ENCODE measurements around the gene GRID1.

GRID1 gene

GRCh38 chr10:86356296-86356695, 10.3 kb downstream of the GRID1 start:
- no peak for DNase-seq (ENCODE audit: low read depth)
- TF ChIP-seq, protein P1, sequence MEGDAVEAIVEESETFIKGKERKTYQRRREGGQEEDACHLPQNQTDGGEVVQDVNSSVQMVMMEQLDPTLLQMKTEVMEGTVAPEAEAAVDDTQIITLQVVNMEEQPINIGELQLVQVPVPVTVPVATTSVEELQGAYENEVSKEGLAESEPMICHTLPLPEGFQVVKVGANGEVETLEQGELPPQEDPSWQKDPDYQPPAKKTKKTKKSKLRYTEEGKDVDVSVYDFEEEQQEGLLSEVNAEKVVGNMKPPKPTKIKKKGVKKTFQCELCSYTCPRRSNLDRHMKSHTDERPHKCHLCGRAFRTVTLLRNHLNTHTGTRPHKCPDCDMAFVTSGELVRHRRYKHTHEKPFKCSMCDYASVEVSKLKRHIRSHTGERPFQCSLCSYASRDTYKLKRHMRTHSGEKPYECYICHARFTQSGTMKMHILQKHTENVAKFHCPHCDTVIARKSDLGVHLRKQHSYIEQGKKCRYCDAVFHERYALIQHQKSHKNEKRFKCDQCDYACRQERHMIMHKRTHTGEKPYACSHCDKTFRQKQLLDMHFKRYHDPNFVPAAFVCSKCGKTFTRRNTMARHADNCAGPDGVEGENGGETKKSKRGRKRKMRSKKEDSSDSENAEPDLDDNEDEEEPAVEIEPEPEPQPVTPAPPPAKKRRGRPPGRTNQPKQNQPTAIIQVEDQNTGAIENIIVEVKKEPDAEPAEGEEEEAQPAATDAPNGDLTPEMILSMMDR (IDR thresholded peaks at IDR 0.05; ENCODE audit: control insufficient read depth, extremely low read depth, insufficient read depth) = no peak
- no peak overlapping the region for H3K4me3 ChIP-seq (ENCODE audit: low read depth, low read length)

DNA sequence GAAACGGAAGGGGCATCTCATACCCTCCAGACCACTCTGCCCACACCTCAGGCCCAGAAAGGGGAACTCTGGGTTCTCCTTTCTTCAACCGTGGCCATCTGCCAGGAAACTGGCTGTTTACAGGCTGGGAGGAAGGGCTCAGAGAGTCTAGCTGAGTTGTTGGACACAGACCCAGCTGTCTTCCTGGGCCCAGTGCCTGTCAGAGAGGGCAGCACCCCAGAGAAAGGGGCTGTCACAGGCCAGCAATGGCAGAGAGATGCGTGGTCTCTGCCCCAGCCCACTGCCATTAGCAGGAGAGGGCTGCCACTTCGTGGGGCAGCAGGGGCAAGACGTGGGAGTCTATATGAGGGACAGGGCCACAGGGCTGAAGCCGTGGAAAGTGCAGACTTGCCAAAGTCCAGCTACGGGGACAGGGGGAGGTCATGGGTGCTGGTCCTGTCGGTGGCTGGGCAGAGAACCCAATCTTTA, 11.0 kb downstream of the GRID1 start:
- no peak overlapping the region for H3K4me3 ChIP-seq (ENCODE audit: low read depth, low read length)
- TF ChIP-seq, protein P1 (IDR thresholded peaks at IDR 0.05; ENCODE audit: control insufficient read depth, extremely low read depth, insufficient read depth) = no peak
- no peak for DNase-seq (ENCODE audit: low read depth)

DNA sequence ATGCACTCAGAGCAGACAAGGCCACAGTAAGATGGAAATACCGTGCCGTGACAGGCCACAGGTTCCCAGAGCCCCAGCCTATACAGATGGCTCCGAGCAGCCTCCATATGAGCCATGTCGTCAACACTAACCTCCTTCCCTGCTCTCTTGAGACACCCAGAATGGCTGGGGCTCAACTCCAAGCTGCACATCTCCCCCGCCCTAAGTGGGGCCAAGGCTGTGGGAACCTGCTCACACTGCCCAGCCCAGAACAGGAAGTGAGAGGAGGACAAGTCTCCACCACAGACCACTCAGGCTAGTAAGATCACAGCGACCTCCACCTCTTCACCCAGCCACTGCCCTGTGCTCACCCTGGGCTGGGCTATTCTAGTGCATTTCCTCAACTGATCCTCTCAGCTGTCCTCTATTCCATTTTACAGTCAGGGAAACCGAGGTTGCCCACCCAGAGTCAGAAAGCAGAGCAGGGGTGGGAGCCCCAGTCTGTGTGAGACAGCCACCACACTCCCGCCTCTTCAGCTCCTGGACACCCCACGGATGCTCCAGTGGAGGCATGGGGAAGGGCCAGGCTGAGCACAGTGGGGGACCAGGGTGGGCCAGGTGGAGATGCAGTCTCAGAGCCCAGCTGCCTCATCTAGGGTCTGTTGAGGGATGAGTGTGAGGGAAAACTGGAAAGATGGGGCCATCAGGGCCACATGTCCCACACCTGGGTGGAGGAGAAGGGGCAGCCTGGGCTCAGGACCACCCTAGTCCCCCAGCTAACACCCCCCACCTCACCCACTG, 11.6 kb downstream of the GRID1 start:
- no peak for DNase-seq (ENCODE audit: low read depth)
- TF ChIP-seq, protein P1 (IDR thresholded peaks at IDR 0.05; ENCODE audit: control insufficient read depth, extremely low read depth, insufficient read depth) = no peak
- H3K4me3 ChIP-seq (ENCODE audit: low read depth, low read length) = no peak overlapping the region

DNA sequence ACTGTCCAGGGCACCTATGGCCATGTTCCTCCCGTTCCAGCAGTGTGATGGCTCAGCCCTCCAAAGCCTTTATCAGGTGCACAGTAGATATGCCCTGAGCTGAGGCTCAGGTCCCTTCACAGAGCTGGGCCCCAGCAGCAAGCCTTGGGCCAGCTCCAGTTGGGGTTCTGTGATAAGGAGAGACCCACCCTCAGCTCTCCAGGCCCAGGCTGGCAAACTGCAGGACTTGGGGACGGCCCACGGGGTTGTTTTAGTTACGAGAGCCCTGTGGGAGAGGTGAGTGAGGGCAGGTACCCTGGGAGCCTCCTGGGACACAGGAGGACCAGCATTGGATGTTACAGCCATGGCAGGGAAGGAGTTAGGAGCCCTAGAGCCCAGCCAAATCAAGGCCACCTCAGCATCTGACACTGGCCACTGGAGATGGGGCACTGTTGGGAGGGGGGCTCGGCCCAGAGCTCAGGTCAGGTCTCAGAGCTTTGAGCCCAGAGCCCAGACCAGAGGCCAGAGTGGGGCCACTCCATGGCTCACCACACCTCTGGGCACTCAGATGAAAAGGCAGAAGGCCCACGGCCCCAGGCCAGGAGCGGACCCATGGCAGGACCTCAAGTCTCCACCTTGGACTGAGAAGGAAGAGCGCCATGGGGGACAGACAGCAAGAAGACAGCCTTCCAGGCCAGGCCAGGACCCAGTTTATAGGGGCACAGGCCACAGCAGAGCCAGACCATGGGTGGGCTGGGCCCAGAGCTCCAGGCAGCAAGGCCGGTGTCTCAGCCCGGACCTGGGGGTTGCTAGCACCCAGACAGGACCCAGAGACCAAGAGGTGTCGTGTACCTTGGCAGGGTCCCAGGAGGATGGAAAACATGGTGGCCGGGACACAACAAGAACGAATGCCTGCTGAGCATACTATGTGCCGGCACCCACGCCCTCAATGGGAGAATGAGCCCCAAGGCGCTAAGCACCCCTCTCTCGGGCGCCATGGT, 12.8 kb downstream of the GRID1 start:
- TF ChIP-seq, protein P1 (IDR thresholded peaks at IDR 0.05; ENCODE audit: control insufficient read depth, extremely low read depth, insufficient read depth) = no peak
- H3K4me3 ChIP-seq (ENCODE audit: low read depth, low read length) = no peak overlapping the region
- no peak for DNase-seq (ENCODE audit: low read depth)

DNA sequence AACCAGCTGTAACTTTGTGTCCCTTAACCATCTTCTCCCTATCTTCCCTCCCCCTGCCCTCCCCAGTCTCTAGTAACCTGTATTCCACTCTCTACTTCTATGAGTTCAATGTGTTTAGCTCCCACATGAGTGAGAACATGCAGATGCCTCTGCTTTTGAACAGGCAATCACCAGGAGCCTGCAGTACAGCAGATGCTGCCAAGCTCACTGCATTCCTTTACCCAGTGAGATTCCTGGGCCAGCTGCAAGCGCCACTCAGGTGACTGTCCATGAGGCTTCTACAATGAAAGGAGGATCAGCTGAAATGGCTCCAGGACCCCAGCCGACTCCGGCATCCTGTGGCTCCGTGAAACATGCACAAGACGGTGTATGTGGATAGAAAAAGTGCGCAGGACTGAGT, 15.7 kb downstream of the GRID1 start:
- TF ChIP-seq, protein P1 (IDR thresholded peaks at IDR 0.05; ENCODE audit: control insufficient read depth, extremely low read depth, insufficient read depth) = no peak
- no peak for DNase-seq (ENCODE audit: low read depth)
- H3K4me3 ChIP-seq (ENCODE audit: low read depth, low read length) = no peak overlapping the region

DNA sequence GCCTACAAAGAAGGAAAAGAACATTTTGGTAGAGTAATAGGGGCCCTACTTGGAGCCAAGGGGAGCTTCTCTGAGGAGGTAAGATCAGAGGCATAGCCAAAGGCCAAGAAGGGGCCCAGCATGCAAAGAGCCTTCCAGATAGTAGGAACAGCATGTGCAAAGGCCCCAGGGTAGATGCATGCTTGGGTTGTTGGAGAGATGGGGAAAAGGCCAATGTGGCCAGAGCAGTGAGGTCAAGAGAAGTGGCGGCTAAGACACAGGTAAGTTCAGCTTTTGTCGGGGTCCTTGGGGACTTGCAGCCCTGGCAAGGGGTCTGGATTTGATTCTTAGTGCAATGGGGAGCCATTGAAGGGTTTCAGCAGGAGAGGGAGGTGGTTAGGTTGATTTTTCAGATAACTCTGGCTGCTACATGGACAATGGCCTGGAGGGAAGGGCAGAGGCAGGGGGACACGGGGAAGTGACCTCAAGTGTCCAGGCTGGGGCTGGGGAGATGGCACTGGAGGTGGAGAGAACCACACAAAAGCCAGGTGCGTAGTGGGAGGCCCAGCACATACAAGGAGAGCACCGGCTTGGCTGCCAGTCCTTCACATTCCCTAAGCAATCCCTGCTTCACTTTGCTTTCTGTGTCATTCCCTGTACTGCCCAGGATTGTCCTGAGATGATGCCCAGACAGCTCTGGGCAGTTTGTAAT, 16.5 kb downstream of the GRID1 start:
- no peak for DNase-seq (ENCODE audit: low read depth)
- no peak overlapping the region for H3K4me3 ChIP-seq (ENCODE audit: low read depth, low read length)
- TF ChIP-seq, protein P1 (IDR thresholded peaks at IDR 0.05; ENCODE audit: control insufficient read depth, extremely low read depth, insufficient read depth) = no peak
